Activated CD8-positive, alpha-beta memory T cell treated with anti-CD3 and anti-CD28 coated beads, Interleukin-2, amount 50 U/mL, for 4 hours (primary cell): ENCODE measurements around the gene PTPMT1.

Experiments used
- DNase-seq: peaks from one replicate; pipeline ENCODE4 v3.0.0-alpha.2; 2020

PTPMT1 gene

GRCh38 chr11:47616726-47617416 lies 51.5 kb downstream of the PTPMT1 start:
- DNase-seq, result no peak

GRCh38 chr11:47617417-47617809 lies 52.0 kb downstream of the PTPMT1 start:
- DNase-seq, result no peak

GRCh38 chr11:47620836-47621378 lies 55.5 kb downstream of the PTPMT1 start:
- DNase-seq, result no peak
